SW 1271 (cell line): Measurements from ENCODE around the gene OR56A5.
"Not testable (repeated sequence)": the region's sequence is repeated elsewhere in the genome, so short reads cannot be mapped to it uniquely, and the experiment has no call there.

ENCODE experiments used
- DNase-seq, 2 experiments: peaks; one replicate each; lab custom pipeline; 2025; lab: John Stamatoyannopoulos, UW

Gene OR56A5

GRCh38 chr11:5968394-5968793, at the start of gene OR56A5:
OR56A5 (minus strand) TSS chr11:5968494; CDS start chr11:5968494, 0 bp downstream.
- no peak for DNase-seq

GRCh38 chr11:6013042-6013441, 44.7 kb upstream of the OR56A5 start:
- no peak for DNase-seq

- no peak for DNase-seq
Observed at GRCh38 chr11:6012035-6012668, 43.9 kb upstream of the OR56A5 start.

- DNase-seq: no peak
Observed at GRCh38 chr11:6006846-6007245, 38.6 kb upstream of the OR56A5 start, which contains the start of gene OR56A4. OR56A4 (minus strand) TSS chr11:6006946; CDS start chr11:6002992, 3,954 bp downstream.

- no peak for DNase-seq
Observed at GRCh38 chr11:6006395-6006794, 38.1 kb upstream of the OR56A5 start.

- no peak for DNase-seq
Observed at GRCh38 chr11:6002202-6002699, 34.0 kb upstream of the OR56A5 start.

- no peak for DNase-seq
Observed at GRCh38 chr11:5994791-5995190, 26.5 kb upstream of the OR56A5 start.

- DNase-seq: peak in 1 of 2 experiments; percentile 12
Observed at GRCh38 chr11:5992604-5993251, 24.4 kb upstream of the OR56A5 start.

- DNase-seq: no peak
Observed at GRCh38 chr11:5992150-5992549, 23.9 kb upstream of the OR56A5 start.

- DNase-seq: no peak
Observed at GRCh38 chr11:5989203-5989602, 20.9 kb upstream of the OR56A5 start.

- DNase-seq: no peak
Observed at GRCh38 chr11:5986885-5987284, 18.6 kb upstream of the OR56A5 start, which contains the start of gene OR52L1. OR52L1 (minus strand) TSS chr11:5986985; CDS start chr11:5986930, 55 bp downstream.

- DNase-seq: no peak
Observed at GRCh38 chr11:5983443-5983842, 15.1 kb upstream of the OR56A5 start.

- no peak for DNase-seq
Observed at GRCh38 chr11:5973530-5973929, 5.2 kb upstream of the OR56A5 start.

- DNase-seq: no peak
Observed at GRCh38 chr11:5967708-5968107, 586 bp downstream of the OR56A5 start.

- no peak for DNase-seq
Observed at GRCh38 chr11:5966958-5967357, 1.3 kb downstream of the OR56A5 start.

- not testable (repeated sequence) for DNase-seq
Observed at GRCh38 chr11:5960704-5961320, 7.5 kb downstream of the OR56A5 start.

GRCh38 chr11:5955586-5955985, 12.7 kb downstream of the OR56A5 start:
- DNase-seq: no peak

GRCh38 chr11:5941951-5942350, 26.3 kb downstream of the OR56A5 start, which contains the start of gene OR56A3:
OR56A3 (plus strand) TSS chr11:5942251; CDS start chr11:5947347, 5,096 bp downstream.
- DNase-seq: no peak

- DNase-seq: no peak
Observed at GRCh38 chr11:5940748-5941147, 27.5 kb downstream of the OR56A5 start.

GRCh38 chr11:5938603-5938965, 29.7 kb downstream of the OR56A5 start:
- no peak for DNase-seq

GRCh38 chr11:5937868-5938602, 30.3 kb downstream of the OR56A5 start:
- DNase-seq: no peak

GRCh38 chr11:5933116-5933515, 35.2 kb downstream of the OR56A5 start:
- no peak for DNase-seq
